Neutrophil (primary cell): ENCODE results near the gene ABCC3.

Experiments
- H3K27ac ChIP-seq: fragments of 200-600 bp; sonication (generic); 2 replicates; pipeline ENCODE4 v1.5.1; 2016; ENCODE audit warnings: mild to moderate bottlenecking, moderate library complexity
- H3K27me3 ChIP-seq: fragments of 200-600 bp; sonication (generic); 2 replicates; pipeline ENCODE4 v1.6.0; 2016; ENCODE audit warnings: mild to moderate bottlenecking
- H3K36me3 ChIP-seq: fragments of 200-600 bp; sonication (generic); 2 replicates; pipeline ENCODE4 v1.5.1; 2017
- H3K4me1 ChIP-seq, 2 experiments: fragments of 200-600 bp in 1 of 2; sonication (generic) in 1 of 2; 1 replicate in 1 of 2; 2 replicates in 1 of 2; pipeline versions ENCODE4 v1.5.1 to v1.6.1; 2013 to 2016; ENCODE audit warnings: low read depth in 1 of 2, low read length in 1 of 2, mild to moderate bottlenecking in 1 of 2, moderate library complexity in 1 of 2; ENCODE audit not compliant: control insufficient read depth in 1 of 2, insufficient read depth in 1 of 2
- H3K4me3 ChIP-seq, 2 experiments: fragments of 200-600 bp in 1 of 2; sonication (generic) in 1 of 2; 1 replicate in 1 of 2; 2 replicates in 1 of 2; pipeline ENCODE4 v1.5.1; 2013 to 2016; ENCODE audit warnings: low read depth in 1 of 2, low read length in 1 of 2, mild to moderate bottlenecking in 1 of 2, moderate library complexity in 1 of 2
- H3K9me3 ChIP-seq: fragments of 200-600 bp; sonication (generic); 2 replicates; pipeline ENCODE4 v1.5.1; 2016
- TF ChIP-seq, protein P1 (sequence below): fragments of 200-600 bp; sonication (generic); IDR thresholded peaks from 2 replicates; pipeline ENCODE4 v1.5.1; 2016; ENCODE audit warnings: antibody characterized with exemption

The ABCC3 gene

DNA sequence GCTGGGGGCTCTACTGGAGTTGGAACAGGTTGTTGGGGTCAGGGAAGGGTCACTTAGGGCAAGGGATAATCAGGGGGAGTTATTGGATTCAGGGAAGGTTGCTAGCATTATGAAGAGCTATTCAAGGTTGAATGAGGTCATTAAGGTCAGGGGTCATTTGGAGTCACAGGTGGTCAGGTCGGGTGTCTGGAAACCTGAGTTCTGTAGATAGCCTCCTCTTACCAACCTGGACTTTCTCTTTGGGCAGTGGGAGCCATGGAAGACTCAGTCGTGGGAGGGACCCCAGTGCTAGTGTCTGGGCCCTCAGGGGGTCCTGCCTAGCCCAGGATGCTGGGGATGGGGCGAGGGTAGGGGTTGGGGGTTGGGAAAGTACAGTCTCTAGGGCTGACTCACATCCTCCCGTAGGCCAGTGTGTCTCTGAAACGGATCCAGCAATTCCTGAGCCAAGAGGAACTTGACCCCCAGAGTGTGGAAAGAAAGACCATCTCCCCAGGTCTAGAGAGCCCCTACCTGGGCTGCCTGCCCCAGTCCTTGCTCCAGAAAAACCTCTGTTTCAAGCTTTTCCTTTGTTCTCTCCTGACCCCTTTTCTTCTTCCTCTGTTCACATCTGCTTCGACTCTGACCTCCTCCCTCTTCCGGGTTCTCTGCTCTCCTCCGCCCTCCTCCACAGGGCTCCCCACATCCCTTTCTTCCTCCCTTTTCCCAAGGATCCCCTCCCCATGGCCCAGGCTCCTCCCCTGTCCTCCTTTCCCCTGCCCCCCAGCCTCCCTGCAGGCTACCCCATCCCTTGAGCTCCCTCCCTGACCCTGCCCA is 33.5 kb downstream of the ABCC3 start:
- H3K9me3 ChIP-seq: no peaks in the 10 kb centered on the region
- H3K27ac ChIP-seq: no peak overlapping the region
- H3K27me3 ChIP-seq: no peaks in the 10 kb centered on the region
- H3K36me3 ChIP-seq: no peaks in the 10 kb centered on the region
- H3K4me3 ChIP-seq: no peak overlapping the region
- TF ChIP-seq, protein P1, sequence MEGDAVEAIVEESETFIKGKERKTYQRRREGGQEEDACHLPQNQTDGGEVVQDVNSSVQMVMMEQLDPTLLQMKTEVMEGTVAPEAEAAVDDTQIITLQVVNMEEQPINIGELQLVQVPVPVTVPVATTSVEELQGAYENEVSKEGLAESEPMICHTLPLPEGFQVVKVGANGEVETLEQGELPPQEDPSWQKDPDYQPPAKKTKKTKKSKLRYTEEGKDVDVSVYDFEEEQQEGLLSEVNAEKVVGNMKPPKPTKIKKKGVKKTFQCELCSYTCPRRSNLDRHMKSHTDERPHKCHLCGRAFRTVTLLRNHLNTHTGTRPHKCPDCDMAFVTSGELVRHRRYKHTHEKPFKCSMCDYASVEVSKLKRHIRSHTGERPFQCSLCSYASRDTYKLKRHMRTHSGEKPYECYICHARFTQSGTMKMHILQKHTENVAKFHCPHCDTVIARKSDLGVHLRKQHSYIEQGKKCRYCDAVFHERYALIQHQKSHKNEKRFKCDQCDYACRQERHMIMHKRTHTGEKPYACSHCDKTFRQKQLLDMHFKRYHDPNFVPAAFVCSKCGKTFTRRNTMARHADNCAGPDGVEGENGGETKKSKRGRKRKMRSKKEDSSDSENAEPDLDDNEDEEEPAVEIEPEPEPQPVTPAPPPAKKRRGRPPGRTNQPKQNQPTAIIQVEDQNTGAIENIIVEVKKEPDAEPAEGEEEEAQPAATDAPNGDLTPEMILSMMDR: no peak
- H3K4me1 ChIP-seq: peaks cover 0 to 4% of the 10 kb centered on the region in 2 experiments

- H3K4me3 ChIP-seq: no peak overlapping the region
- H3K36me3 ChIP-seq: no peaks in the 10 kb centered on the region
- no peaks in the 10 kb centered on the region for H3K9me3 ChIP-seq
- no peaks in the 10 kb centered on the region for H3K4me1 ChIP-seq
- no peaks in the 10 kb centered on the region for H3K27me3 ChIP-seq
- TF ChIP-seq, protein P1: no peak
- H3K27ac ChIP-seq: no peak overlapping the region
Measured at GRCh38 chr17:50668838-50669581, 34.3 kb downstream of the ABCC3 start.

GRCh38 chr17:50672071-50672470 is 37.4 kb downstream of the ABCC3 start:
- TF ChIP-seq, protein P1: no peak
- H3K36me3 ChIP-seq: no peaks in the 10 kb centered on the region
- no peaks in the 10 kb centered on the region for H3K9me3 ChIP-seq
- no peak overlapping the region for H3K4me3 ChIP-seq
- H3K27me3 ChIP-seq: no peaks in the 10 kb centered on the region
- H3K27ac ChIP-seq: no peak overlapping the region
- no peaks in the 10 kb centered on the region for H3K4me1 ChIP-seq

DNA sequence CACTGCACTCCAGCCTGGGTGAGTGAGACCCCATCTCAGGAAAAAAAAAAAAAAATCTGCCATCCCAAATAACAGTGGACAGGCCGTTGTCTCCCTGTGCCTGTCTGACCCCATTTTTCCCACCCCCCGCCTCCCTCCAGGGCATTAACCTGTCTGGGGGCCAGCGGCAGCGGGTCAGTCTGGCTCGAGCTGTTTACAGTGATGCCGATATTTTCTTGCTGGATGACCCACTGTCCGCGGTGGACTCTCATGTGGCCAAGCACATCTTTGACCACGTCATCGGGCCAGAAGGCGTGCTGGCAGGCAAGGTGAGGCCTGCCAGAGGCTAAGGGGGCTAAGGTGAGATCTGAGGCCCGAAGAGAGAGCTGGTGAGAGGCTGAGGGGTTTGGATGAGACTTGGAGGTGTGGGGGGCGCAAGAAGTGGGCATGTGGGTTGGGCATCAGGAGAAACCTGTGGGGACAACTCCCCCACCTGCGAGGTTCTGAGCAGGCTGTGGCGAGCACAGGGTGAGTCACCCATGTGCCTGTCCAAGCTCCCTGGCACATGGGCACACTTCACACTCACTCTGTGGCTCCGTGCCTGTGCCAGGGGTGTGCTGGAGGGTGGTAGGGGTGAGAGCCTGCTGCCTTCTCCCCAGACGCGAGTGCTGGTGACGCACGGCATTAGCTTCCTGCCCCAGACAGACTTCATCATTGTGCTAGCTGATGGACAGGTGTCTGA is 38.3 kb downstream of the ABCC3 start:
- H3K9me3 ChIP-seq: no peaks in the 10 kb centered on the region
- H3K27me3 ChIP-seq: no peaks in the 10 kb centered on the region
- TF ChIP-seq, protein P1: no peak
- no peaks in the 10 kb centered on the region for H3K36me3 ChIP-seq
- no peak overlapping the region for H3K4me3 ChIP-seq
- H3K27ac ChIP-seq: no peak overlapping the region
- no peaks in the 10 kb centered on the region for H3K4me1 ChIP-seq

DNA sequence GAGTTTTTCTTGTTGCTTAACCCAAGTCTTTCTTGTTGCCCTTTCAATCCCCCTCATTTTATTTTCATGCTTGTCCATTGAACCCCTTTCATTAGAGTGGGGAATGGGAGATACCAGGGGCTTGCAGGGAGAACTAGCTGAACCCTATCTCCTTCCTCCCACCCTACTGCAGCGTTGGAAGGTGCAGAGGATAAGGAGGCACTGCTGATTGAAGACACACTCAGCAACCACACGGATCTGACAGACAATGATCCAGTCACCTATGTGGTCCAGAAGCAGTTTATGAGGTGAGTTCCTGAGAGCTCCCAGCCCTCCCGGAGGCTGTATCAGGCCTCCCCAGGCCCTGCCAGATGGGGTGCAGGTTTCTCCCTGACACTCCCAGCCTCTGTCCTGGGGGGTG is 40.5 kb downstream of the ABCC3 start:
- H3K27me3 ChIP-seq: peaks cover 5% of the 10 kb centered on the region
- H3K36me3 ChIP-seq: no peaks in the 10 kb centered on the region
- no peaks in the 10 kb centered on the region for H3K4me1 ChIP-seq
- H3K9me3 ChIP-seq: no peaks in the 10 kb centered on the region
- H3K27ac ChIP-seq: no peak overlapping the region
- H3K4me3 ChIP-seq: no peak overlapping the region
- TF ChIP-seq, protein P1: no peak
